GM18519 (cell line): ENCODE data around the gene TENM4.
"Not testable (repeated sequence)": the region's sequence is repeated elsewhere in the genome, so short reads cannot be mapped to it uniquely, and the experiment has no call there.

ENCODE experiments used
- ATAC-seq: cut with Tn5 transposase; IDR thresholded peaks from one replicate; pipeline ENCODE4 v1.9.1; 2021; ENCODE audit warnings: mild to moderate bottlenecking, moderate library complexity; ENCODE audit not compliant: unreplicated experiment, low FRiP score

Gene TENM4

DNA sequence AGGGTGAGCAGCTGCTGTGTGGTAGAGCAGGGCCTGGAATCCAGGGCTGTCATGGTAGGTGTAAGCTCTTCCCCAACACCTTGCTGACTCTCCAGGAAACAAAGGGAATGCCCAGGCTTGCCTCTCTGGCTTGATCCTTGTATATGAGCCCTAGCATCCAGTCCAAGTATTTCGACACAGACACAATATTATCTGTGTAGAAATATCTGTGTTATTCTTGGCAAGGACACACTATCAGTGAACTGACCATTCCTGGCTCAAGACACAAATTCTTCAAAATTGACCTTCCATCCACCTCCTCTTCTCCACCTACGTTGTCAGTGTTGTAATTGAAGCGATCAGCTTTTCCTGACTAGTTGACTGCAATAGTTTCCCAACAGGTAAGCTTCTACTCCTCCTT is 554.2 kb downstream of the TENM4 start:
- ATAC-seq, result no peak

DNA sequence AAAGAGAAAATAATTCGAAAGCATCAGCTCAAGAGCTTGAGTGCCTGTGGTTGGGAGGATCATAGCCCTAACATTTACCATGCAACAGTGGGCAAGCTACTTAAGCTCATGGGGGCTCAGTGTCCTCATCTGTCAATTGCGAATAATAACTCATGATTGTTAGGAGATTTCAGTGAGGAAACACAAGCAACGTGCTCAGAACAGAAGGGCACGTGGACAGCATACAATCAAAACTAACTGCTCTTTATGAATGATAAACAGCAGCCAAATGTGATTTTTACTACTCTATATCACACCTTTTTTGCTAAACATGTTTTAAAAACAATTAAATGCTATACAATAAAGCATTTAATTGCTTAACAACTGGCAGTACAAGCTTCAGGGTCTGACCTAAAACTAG is 556.1 kb downstream of the TENM4 start:
- no peak for ATAC-seq

- ATAC-seq, result no peak
Measured at GRCh38 chr11:78883506-78883905, 557.3 kb downstream of the TENM4 start.

- not testable (repeated sequence) for ATAC-seq
Measured at GRCh38 chr11:78879094-78879980, 561.5 kb downstream of the TENM4 start.

DNA sequence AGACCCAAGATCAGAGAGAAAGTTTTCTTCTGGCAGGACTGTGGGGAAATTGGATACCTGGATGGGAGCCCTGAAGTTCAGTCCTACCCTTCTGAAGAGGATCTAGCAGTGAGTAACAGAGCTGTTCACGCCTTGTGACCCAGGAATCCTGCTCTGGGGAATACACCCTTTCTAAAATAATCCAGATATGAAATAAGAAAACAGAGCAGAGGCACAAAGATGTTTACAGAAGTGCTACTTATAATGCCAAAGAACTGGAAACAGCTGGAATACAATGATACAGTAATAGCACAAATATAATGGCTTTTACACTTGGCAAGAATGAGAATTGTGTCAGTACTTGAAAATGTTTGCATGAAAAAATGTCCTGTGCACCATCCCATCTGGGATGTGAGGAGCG is 562.2 kb downstream of the TENM4 start:
- no peak for ATAC-seq

DNA sequence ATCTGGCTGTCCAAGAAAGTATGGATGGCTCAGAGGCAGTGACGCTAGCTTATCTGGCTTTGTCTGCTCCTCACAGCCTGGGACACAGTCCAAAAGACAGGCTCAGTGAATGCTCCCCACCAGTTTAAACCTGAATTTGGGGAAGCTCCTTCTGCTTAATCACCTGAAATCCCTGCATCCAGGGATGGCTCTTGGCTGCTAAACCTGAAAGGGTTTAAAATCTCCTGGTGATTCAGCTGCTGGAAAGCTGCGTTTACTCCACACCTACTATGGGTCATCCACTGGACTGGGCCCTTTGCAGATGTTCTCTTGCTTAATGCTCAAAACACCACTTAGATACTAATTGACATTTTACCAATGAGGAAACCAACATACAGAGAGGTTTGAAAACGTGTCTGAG is 564.2 kb downstream of the TENM4 start:
- no peak for ATAC-seq

DNA sequence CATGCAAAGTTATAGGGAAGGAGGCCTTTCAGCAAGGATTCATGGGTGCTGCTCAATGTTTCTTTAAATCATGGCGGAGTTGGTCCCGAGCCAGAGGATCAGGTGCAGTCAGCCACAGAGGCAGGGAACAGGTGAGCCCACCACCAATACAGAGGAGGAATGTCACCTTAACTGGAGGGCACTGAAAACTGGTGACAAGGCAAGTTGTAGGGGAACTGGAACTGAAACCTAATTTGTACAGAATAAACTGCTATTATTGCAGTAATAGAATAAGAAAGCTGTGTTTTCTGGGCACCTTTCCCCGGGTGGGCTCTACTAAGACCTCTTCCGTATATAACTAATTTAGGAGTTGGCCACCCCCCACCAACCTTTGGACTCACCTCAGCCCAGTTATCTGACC is 570.2 kb downstream of the TENM4 start:
- no peak for ATAC-seq

DNA sequence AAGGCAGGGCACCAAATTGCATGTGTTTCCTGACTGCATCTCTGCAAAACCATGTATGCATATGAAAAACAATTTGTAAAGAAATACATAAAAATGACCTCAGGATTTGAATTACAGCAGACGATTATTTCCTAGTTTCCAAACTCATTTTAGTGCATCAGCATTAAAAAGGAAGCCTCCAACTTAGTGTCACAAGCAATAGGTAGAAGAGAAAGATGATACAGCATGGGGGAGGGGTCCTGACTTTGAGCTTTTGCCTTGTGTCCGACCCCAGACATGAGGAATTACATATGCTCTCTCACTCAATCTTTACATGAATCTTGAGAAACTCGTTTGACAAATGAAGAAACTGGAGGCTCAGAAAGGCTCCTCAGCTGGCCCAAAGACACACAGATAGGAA is 571.5 kb downstream of the TENM4 start:
- no peak for ATAC-seq

DNA sequence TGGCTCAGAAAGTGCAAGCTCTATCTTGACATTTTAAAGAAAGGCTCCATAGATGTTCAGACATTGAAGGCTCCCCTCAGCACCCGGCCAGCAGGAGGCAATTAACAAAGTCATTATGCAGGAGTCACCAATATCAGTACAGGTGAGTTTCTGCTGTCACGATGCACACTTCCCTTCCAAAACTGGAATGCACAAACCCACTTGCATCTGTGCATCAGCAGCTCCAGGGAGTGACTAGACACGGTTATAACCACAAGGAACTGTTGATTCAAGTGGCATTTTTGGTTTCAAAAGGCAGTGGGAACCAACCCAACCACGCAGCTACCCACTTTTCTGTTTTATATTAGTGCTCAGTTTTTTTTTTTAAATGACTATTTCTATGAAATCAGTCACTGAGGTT is 572.3 kb downstream of the TENM4 start:
- no peak for ATAC-seq

DNA sequence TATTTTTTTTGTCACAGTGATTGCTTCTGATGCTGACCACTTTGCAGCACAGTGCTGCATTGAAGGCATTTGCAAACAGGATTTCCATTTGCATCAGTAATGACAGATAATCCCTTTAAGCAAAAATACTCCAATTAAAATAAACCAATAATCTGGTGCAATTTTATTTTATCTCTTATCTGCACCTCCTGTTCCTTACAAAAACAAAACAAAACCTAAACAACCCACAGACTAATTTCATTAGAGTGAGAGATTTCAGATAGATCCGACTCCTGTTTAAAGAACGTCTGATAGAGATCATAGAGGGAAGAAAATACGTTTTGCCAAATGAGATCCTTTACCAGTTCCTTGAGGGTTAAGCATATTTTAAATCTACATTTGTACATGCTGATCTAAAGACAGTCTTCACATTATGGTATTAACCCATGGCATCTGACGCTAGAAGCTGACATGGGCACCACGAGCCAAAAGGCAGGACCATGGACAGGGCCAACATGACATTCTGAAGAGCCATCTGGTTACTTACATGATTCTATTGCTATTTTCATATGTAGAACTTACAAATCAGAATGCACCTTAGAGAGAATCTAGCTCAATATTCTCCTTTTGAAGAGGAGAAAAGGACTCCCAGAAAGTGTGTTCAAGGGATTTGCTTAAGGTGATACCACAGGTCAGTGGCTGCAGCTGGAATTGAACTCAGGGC is 580.0 kb downstream of the TENM4 start:
- no peak for ATAC-seq

GRCh38 chr11:78857688-78858087 is 583.1 kb downstream of the TENM4 start:
- no peak for ATAC-seq

DNA sequence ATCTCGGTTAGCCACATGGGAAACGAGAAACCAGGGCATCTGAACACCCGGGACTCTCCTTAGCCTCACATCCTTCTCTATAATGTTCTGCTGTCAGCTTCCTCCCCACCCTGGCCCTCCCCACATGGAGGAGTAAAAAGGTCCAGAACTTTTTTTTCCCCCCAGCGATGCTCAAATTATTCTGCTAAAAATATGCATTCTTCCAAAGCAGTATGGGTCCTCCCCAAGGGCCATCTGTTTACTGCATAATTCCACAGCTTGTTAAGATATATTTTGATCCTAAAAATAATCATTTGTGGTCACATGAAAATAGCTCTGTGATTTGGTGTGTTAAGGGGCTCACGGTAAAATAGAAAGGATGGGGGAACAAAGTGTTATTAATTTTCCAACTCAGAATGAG is 584.6 kb downstream of the TENM4 start:
- no peak for ATAC-seq

DNA sequence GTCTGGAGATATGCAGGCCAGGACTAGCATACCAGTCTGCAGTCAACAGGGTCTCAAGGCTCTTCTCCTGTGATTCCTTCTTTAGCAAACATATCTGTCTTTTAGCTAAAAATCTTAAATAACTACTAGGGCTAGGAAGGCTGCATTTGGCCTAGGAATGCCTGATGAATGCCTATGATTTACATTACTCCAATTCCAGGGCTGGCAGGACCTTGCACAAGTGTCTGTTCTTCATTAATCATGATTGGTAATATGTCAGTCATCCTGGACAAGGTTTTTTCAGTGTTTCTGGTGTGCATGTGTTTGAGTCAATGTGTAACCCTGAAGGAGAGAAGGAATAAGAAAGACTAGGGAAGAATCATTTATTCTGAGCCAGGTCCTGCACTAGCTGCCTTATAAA is 585.7 kb downstream of the TENM4 start:
- no peak for ATAC-seq

GRCh38 chr11:78853521-78853920 is 587.3 kb downstream of the TENM4 start:
- no peak for ATAC-seq

- ATAC-seq, result no peak
Measured at GRCh38 chr11:78851878-78852586, 588.8 kb downstream of the TENM4 start.

- ATAC-seq, result no peak
Measured at GRCh38 chr11:78850078-78850477, 590.8 kb downstream of the TENM4 start.

GRCh38 chr11:78846269-78846668 is 594.6 kb downstream of the TENM4 start:
- no peak for ATAC-seq

- no peak for ATAC-seq
Measured at GRCh38 chr11:78845496-78845895, 595.3 kb downstream of the TENM4 start.

DNA sequence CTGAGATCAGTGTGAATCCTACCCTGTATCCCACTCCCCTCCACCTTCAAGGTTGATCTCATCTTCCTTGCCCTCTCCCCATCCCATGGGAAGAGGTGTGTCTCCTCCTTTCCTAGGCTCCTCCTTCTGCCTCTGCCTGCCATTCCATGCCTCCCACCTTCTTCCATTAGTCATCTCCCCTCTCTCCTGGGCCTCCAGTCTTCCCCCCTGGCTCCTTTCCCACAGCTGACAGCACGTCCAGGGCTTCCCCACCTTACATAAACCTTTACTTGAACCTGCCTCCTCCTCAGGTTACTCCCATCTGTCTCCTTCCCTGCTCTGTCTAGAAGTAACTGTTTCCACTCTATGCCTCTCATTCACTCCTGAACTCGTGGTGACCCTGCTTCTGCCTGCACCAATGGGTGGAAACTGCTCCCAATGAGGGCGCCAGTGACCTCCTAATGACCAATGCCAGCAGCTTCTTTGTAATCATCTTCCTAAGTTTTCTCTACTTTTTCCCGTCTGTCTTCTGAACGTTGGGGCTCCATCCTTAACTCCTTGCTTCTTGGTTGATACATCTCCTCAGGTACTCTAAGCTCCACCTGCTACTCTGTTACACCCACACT is 599.3 kb downstream of the TENM4 start:
- ATAC-seq, result no peak

- ATAC-seq, result no peak
Measured at GRCh38 chr11:78840623-78841022, 600.2 kb downstream of the TENM4 start.

- ATAC-seq, result no peak
Measured at GRCh38 chr11:78840200-78840599, 600.6 kb downstream of the TENM4 start.
